ENCODE measurements around the gene MMP24OS. TPM values are rescaled to one million over a fixed set of nuclear protein-coding genes. Genes with fewer than 3 reads are reported as not detected.

MMP24OS gene
- 89.8 to 94.6 TPM (median 91.5 TPM) in 3 replicates for total RNA-seq
- long read RNA-seq, transcript MMP24OS-201 (2 exons, 867 nt) = major isoform, 28 of 59 reads
- long read RNA-seq, transcript MMP24OS-209 (2 exons, 712 nt) = minor isoform, 12 of 59 reads
- long read RNA-seq, partial matches to known transcripts = 3 of 59 reads
- long read RNA-seq, other reads (novel, unspliced or antisense) = 14 of 59 reads

- DNase-seq (ENCODE audit: low spot score) = no peak
- Mint-ChIP-seq H3K9me3 (ENCODE audit: low read depth) (no peaks in the 10 kb centered on the region), H3K4me3 (ENCODE audit: unreplicated experiment) (peak within 1 kb of the TSS; percentile 96), H3K27ac (ENCODE audit: unreplicated experiment) (peak within 1 kb of the TSS; percentile 93), H3K4me1 (ENCODE audit: low read depth) (peaks cover 30% of the 10 kb centered on the region), H3K36me3 (ENCODE audit: low read depth) (peaks cover 24% of the 10 kb centered on the region), H3K27me3 (ENCODE audit: low read depth) (no peaks in the 10 kb centered on the region)
- TF ChIP-seq CTCF (IDR thresholded peaks at IDR 0.05) = peak; percentile 70
These were observed at the start of gene MMP24OS for GRCh38 chr20:35277531-35278395. Gene MMP24OS, minus strand, starts transcription at chr20:35278122. Its CDS starts 193 bp downstream, at chr20:35277929.

GRCh38 chr20:35327074-35327976, 49.4 kb upstream of the MMP24OS start:
- no peaks in the 10 kb centered on the region for H3K36me3 Mint-ChIP-seq (ENCODE audit: low read depth)
- TF ChIP-seq CTCF (IDR thresholded peaks at IDR 0.05) = no peak
- H3K27ac Mint-ChIP-seq (ENCODE audit: unreplicated experiment) = no peak overlapping the region
- no peak for DNase-seq (ENCODE audit: low spot score)
- H3K27me3 Mint-ChIP-seq (ENCODE audit: low read depth) = no peaks in the 10 kb centered on the region
- H3K4me1 Mint-ChIP-seq (ENCODE audit: low read depth) = peaks cover 41% of the 10 kb centered on the region
- no peak overlapping the region for H3K4me3 Mint-ChIP-seq (ENCODE audit: unreplicated experiment)
- no peaks in the 10 kb centered on the region for H3K9me3 Mint-ChIP-seq (ENCODE audit: low read depth)

GRCh38 chr20:35326740-35327073, 48.8 kb upstream of the MMP24OS start:
- no peak for DNase-seq (ENCODE audit: low spot score)
- TF ChIP-seq CTCF (IDR thresholded peaks at IDR 0.05) = no peak
- Mint-ChIP-seq H3K4me1 (ENCODE audit: low read depth) (peaks cover 45% of the 10 kb centered on the region), H3K4me3 (ENCODE audit: unreplicated experiment) (no peak overlapping the region), H3K27ac (ENCODE audit: unreplicated experiment) (no peak overlapping the region), H3K9me3 (ENCODE audit: low read depth) (no peaks in the 10 kb centered on the region), H3K27me3 (ENCODE audit: low read depth) (no peaks in the 10 kb centered on the region), H3K36me3 (ENCODE audit: low read depth) (no peaks in the 10 kb centered on the region)

DNA sequence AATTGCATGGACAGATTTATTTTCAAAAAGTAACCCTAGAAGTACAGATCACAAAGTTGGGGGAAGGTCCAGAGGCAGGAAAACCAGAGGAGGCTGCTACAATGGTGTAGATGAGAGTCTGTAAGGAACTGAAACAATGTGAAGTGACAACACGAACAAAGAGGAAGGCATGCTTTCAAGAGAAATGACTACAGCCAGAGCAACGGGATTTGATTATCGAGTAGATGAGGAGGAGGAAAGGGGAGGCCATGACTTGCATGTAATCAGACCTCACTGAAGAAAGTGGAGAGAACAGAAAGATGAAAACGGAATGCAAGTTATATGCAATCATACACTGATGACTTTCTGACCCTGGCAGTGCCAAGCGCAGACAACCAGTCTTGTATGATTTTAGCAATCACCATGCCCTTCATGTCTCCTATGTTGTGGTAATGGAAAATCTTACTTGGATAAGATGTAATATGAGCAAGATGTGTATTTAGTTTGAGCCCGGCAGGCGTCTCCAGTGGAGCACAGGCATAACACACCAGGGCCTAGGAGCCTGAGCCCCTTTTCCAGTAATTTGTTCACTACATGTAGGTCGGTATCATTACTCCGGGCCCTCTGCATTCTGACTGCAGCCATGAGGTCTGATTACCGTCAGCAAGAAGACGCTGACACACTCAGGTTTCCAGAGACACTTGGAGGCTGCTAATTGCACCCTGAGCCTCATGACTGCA, 48.3 kb upstream of the MMP24OS start:
- no peak overlapping the region for H3K4me3 Mint-ChIP-seq (ENCODE audit: unreplicated experiment)
- no peaks in the 10 kb centered on the region for H3K9me3 Mint-ChIP-seq (ENCODE audit: low read depth)

More for the DNA sequence above, 48.3 kb upstream of the MMP24OS start:
- peak overlapping the region; percentile 60 for H3K27ac Mint-ChIP-seq (ENCODE audit: unreplicated experiment)
- peaks cover 47% of the 10 kb centered on the region for H3K4me1 Mint-ChIP-seq (ENCODE audit: low read depth)
- no peaks in the 10 kb centered on the region for H3K36me3 Mint-ChIP-seq (ENCODE audit: low read depth)
- no peaks in the 10 kb centered on the region for H3K27me3 Mint-ChIP-seq (ENCODE audit: low read depth)
- peak; percentile 31 for TF ChIP-seq CTCF (IDR thresholded peaks at IDR 0.05)
- no peak for DNase-seq (ENCODE audit: low spot score)
